COLO668 (cell line): ENCODE data around the gene AKAP13.

Experiments
- DNase-seq: peaks from one replicate; lab custom pipeline; 2025; ENCODE audit not compliant: unreplicated experiment; lab: John Stamatoyannopoulos, UW

AKAP13 gene

GRCh38 chr15:85619992-85620689 lies 239.7 kb downstream of the AKAP13 start:
- DNase-seq = no peak

- no peak for DNase-seq
These were observed 240.3 kb downstream of the AKAP13 start for GRCh38 chr15:85620690-85621049.

GRCh38 chr15:85621094-85621493 lies 240.7 kb downstream of the AKAP13 start:
- DNase-seq = no peak

- no peak for DNase-seq
These were observed 241.9 kb downstream of the AKAP13 start for GRCh38 chr15:85622221-85622831.

- DNase-seq = no peak
These were observed 243.1 kb downstream of the AKAP13 start for GRCh38 chr15:85623315-85624049.

- DNase-seq = no peak
These were observed 243.9 kb downstream of the AKAP13 start for GRCh38 chr15:85624291-85624801.

GRCh38 chr15:85625166-85625830 lies 244.9 kb downstream of the AKAP13 start:
- no peak for DNase-seq

GRCh38 chr15:85625856-85626255 lies 245.5 kb downstream of the AKAP13 start:
- no peak for DNase-seq

- DNase-seq = no peak
These were observed 247.0 kb downstream of the AKAP13 start for GRCh38 chr15:85627213-85627935.

- DNase-seq = no peak
These were observed 249.9 kb downstream of the AKAP13 start for GRCh38 chr15:85630311-85630710.

GRCh38 chr15:85631018-85631417 lies 250.6 kb downstream of the AKAP13 start:
- DNase-seq = no peak

GRCh38 chr15:85632014-85632413 lies 251.6 kb downstream of the AKAP13 start:
- DNase-seq = no peak

- no peak for DNase-seq
These were observed 253.5 kb downstream of the AKAP13 start for GRCh38 chr15:85633859-85634258.

- DNase-seq = no peak
These were observed 255.9 kb downstream of the AKAP13 start for GRCh38 chr15:85636351-85636750.

- no peak for DNase-seq
These were observed 259.5 kb downstream of the AKAP13 start for GRCh38 chr15:85639752-85640381.

- DNase-seq = no peak
These were observed 261.8 kb downstream of the AKAP13 start for GRCh38 chr15:85642065-85642692.

GRCh38 chr15:85642693-85643066 lies 262.3 kb downstream of the AKAP13 start:
- no peak for DNase-seq

GRCh38 chr15:85646538-85647091 lies 266.2 kb downstream of the AKAP13 start:
- DNase-seq = no peak

- DNase-seq = no peak
These were observed 269.0 kb downstream of the AKAP13 start for GRCh38 chr15:85649372-85649771.

- DNase-seq = no peak
These were observed 271.1 kb downstream of the AKAP13 start for GRCh38 chr15:85651548-85651947.
